WTC11 (cell line): Measurements from ENCODE around the gene IRF2. TPM values are rescaled to one million over a fixed set of nuclear protein-coding genes. Genes with fewer than 3 reads are reported as not detected.

Source experiments
- AFF4 ChIP-seq: sonication (generic); formaldehyde crosslinking; IDR thresholded peaks from 2 replicates; pipeline ENCODE4 v1.8.1; 2023; ENCODE audit warnings: mild to moderate bottlenecking, missing genetic modification reagents, borderline replicate concordance
- CREM ChIP-seq: sonication (generic); formaldehyde crosslinking; IDR thresholded peaks from 2 replicates; pipeline ENCODE4 v1.8.1; 2022; ENCODE audit warnings: mild to moderate bottlenecking, missing genetic modification reagents, moderate library complexity
- E2F4 ChIP-seq: sonication (generic); formaldehyde crosslinking; IDR thresholded peaks from 2 replicates; pipeline ENCODE4 v1.8.1; 2022; ENCODE audit warnings: low read depth, mild to moderate bottlenecking, moderate library complexity, missing genetic modification reagents, borderline replicate concordance
- ELF4 ChIP-seq: sonication (generic); formaldehyde crosslinking; IDR thresholded peaks from 2 replicates; pipeline ENCODE4 v1.8.1; 2022; ENCODE audit warnings: low read depth, mild to moderate bottlenecking, moderate library complexity, missing genetic modification reagents
- FOXP1 ChIP-seq: sonication (generic); formaldehyde crosslinking; IDR thresholded peaks from 2 replicates; pipeline ENCODE4 v1.8.0; 2022; ENCODE audit warnings: missing genetic modification reagents, mild to moderate bottlenecking, moderate library complexity, borderline replicate concordance
- KAT7 ChIP-seq: sonication (generic); formaldehyde crosslinking; IDR thresholded peaks from 2 replicates; pipeline ENCODE4 v1.8.1; 2023; ENCODE audit warnings: missing genetic modification reagents, mild to moderate bottlenecking, borderline replicate concordance
- TCF7 ChIP-seq: sonication (generic); formaldehyde crosslinking; IDR thresholded peaks from 2 replicates; pipeline ENCODE4 v1.8.0; 2022; ENCODE audit warnings: mild to moderate bottlenecking, low read depth, missing genetic modification reagents, moderate library complexity
- ZNF232 ChIP-seq: sonication (generic); formaldehyde crosslinking; IDR thresholded peaks from 2 replicates; pipeline ENCODE4 v1.8.0; 2022; ENCODE audit warnings: mild to moderate bottlenecking, missing genetic modification reagents
- ZSCAN18 ChIP-seq: fragments of 250-450 bp; sonication (Bioruptor Pico); IDR thresholded peaks from 2 replicates; pipeline ENCODE4 v2.1.2; 2022; ENCODE audit warnings: mild to moderate bottlenecking, moderate library complexity
- total RNA-seq: library from RNA; stranded (reverse); gene quantifications from 3 replicates; pipeline ENCODE4 v1.2.3, GENCODE V29; 2021
- TF ChIP-seq, protein P1 (sequence below): sonication (generic); formaldehyde crosslinking; conservative IDR thresholded peaks from 2 replicates; pipeline ENCODE4 v1.8.1; 2023; ENCODE audit warnings: mild to moderate bottlenecking, low read depth, missing genetic modification reagents, moderate library complexity
- TF ChIP-seq, protein P2 (sequence below): sonication (generic); formaldehyde crosslinking; IDR thresholded peaks from 2 replicates; pipeline ENCODE4 v1.8.0; 2022; ENCODE audit warnings: mild to moderate bottlenecking, missing genetic modification reagents
- TF ChIP-seq, protein P3 (sequence below): sonication (generic); formaldehyde crosslinking; IDR thresholded peaks from 2 replicates; pipeline ENCODE4 v1.8.0; 2023; ENCODE audit warnings: mild to moderate bottlenecking, missing genetic modification reagents

Gene IRF2
- total RNA-seq, 1 experiment from 2014 or later, result 11.8 TPM

DNA sequence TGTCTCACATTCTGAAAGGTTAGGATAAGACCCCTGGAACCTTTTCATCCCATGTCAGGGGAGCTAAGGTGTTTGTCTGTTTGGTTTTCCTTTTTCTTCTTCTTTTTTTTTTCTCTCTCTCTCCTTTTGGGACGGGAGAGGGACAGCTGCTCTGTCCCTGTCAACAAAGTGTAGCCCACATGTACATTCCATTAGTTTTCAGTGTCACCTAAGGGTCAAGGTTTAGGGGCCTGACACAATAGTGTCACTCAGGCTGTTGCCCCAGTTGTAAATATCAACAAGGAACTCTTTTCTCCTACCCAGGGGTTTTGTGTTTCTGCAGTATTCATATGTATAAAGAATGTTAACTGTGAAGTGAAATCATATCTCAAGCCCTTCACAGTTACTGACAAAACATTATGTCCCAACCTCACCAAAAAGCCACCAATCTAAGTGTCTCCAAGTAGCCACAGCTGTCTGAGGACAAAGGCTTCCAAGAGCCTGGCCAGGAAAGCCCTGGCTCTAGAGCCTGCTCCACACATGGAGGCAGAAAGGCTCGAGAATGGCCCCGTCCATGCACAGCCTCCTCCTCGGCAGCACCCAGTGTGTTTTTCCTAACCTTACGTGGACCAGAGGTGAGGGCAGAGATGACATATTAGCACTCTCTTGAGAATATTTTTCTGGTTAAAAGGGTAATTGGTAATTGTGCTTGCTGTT, 9.4 kb downstream of the IRF2 start (continued):
- TF ChIP-seq AFF4 (CRISPR knock-in tag) (no peak), FOXP1 (CRISPR knock-in tag) (no peak), KAT7 (CRISPR knock-in tag) (no peak), E2F4 (CRISPR knock-in tag) (no peak), CREM (CRISPR knock-in tag) (no peak), ELF4 (no peak), TCF7 (no peak), ZNF232 (CRISPR knock-in tag) (no peak), ZSCAN18 (CRISPR knock-in tag) (no peak)
- TF ChIP-seq, protein P1, sequence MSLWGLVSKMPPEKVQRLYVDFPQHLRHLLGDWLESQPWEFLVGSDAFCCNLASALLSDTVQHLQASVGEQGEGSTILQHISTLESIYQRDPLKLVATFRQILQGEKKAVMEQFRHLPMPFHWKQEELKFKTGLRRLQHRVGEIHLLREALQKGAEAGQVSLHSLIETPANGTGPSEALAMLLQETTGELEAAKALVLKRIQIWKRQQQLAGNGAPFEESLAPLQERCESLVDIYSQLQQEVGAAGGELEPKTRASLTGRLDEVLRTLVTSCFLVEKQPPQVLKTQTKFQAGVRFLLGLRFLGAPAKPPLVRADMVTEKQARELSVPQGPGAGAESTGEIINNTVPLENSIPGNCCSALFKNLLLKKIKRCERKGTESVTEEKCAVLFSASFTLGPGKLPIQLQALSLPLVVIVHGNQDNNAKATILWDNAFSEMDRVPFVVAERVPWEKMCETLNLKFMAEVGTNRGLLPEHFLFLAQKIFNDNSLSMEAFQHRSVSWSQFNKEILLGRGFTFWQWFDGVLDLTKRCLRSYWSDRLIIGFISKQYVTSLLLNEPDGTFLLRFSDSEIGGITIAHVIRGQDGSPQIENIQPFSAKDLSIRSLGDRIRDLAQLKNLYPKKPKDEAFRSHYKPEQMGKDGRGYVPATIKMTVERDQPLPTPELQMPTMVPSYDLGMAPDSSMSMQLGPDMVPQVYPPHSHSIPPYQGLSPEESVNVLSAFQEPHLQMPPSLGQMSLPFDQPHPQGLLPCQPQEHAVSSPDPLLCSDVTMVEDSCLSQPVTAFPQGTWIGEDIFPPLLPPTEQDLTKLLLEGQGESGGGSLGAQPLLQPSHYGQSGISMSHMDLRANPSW (CRISPR knock-in tag), result no peak
- TF ChIP-seq, protein P2, sequence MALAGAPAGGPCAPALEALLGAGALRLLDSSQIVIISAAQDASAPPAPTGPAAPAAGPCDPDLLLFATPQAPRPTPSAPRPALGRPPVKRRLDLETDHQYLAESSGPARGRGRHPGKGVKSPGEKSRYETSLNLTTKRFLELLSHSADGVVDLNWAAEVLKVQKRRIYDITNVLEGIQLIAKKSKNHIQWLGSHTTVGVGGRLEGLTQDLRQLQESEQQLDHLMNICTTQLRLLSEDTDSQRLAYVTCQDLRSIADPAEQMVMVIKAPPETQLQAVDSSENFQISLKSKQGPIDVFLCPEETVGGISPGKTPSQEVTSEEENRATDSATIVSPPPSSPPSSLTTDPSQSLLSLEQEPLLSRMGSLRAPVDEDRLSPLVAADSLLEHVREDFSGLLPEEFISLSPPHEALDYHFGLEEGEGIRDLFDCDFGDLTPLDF (CRISPR knock-in tag), result no peak
- TF ChIP-seq, protein P3, sequence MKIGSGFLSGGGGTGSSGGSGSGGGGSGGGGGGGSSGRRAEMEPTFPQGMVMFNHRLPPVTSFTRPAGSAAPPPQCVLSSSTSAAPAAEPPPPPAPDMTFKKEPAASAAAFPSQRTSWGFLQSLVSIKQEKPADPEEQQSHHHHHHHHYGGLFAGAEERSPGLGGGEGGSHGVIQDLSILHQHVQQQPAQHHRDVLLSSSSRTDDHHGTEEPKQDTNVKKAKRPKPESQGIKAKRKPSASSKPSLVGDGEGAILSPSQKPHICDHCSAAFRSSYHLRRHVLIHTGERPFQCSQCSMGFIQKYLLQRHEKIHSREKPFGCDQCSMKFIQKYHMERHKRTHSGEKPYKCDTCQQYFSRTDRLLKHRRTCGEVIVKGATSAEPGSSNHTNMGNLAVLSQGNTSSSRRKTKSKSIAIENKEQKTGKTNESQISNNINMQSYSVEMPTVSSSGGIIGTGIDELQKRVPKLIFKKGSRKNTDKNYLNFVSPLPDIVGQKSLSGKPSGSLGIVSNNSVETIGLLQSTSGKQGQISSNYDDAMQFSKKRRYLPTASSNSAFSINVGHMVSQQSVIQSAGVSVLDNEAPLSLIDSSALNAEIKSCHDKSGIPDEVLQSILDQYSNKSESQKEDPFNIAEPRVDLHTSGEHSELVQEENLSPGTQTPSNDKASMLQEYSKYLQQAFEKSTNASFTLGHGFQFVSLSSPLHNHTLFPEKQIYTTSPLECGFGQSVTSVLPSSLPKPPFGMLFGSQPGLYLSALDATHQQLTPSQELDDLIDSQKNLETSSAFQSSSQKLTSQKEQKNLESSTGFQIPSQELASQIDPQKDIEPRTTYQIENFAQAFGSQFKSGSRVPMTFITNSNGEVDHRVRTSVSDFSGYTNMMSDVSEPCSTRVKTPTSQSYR, result no peak
